Pancreas (tissue), 10 donors: ENCODE data around the gene GUCY1A1. TPM values are rescaled to one million over a fixed set of nuclear protein-coding genes. Genes with fewer than 3 reads are reported as not detected.
A peak's percentile ranks its signal among the peaks of the same experiment; 100 is the strongest.

ENCODE experiments used
- ATAC-seq, 4 donors: fragments of 200-7000 bp; cut with Tn5 transposase; one replicate each; pipeline versions ENCODE4 v1.8.0 to v1.9.1; 2020; ENCODE audit warnings: mild to moderate bottlenecking in 4 of 4, moderate library complexity in 4 of 4
- DNase-seq, 6 donors: peaks; one replicate each; pipeline ENCODE4 v3.0.0-alpha.2; 2020
- FAIRE-seq: peaks from 2 replicates; lab custom pipeline; 2012; peaks lifted over from hg19 to GRCh38; lab: Jason Lieb, UNC
- H3K27ac ChIP-seq, 4 donors: fragments of 200-600 bp; sonication (generic); 1 replicate in 3 of 4; 2 replicates in 1 of 4; pipeline versions ENCODE4 v1.5.0 to v1.8.0; 2020
- H3K27me3 ChIP-seq, 4 donors: fragments of 200-600 bp; one replicate each; pipeline ENCODE4 v1.8.0; 2021
- H3K36me3 ChIP-seq, 3 donors: fragments of 200-600 bp; sonication (generic) in 1 of 3; one replicate each; pipeline versions ENCODE4 v1.5.0 to v1.8.0; 2020 to 2021
- H3K4me1 ChIP-seq, 3 donors: fragments of 200-600 bp; one replicate each; pipeline ENCODE4 v1.8.0; 2021
- H3K4me3 ChIP-seq, 4 donors: fragments of 200-600 bp; sonication (generic) in 2 of 4; one replicate each; pipeline versions ENCODE4 v1.5.0 to v1.8.0; 2020 to 2021
- H3K9me3 ChIP-seq, 4 donors: fragments of 200-600 bp; one replicate each; pipeline ENCODE4 v1.8.0; 2021
- CTCF ChIP-seq, 4 donors: fragments of 200-600 bp; sonication (generic) in 3 of 4; IDR thresholded peaks; one replicate each; pipeline versions ENCODE4 v1.5.0 to v1.8.0; 2021; ENCODE audit warnings: antibody characterized with exemption in 4 of 4
- WGBS, 2 donors: extraction: QIAGEN DNeasy Blood & Tissue Kit; methylation state at CpG; one replicate each; pipeline ENCODE4 v1.1.7; 2013; 5-methylcytosine and 5-hydroxymethylcytosine counted together
- intact Hi-C, 3 donors: fragments of 100-400 bp; cut with DNase I; formaldehyde crosslinking; loops; one replicate each; pipeline versions ENCODE4 v1.11.1 to v1.14.2; 2022
- polyA plus RNA-seq, 2 donors: library from polyadenylated mRNA; stranded (reverse); fragments of 200-250 nt; gene quantifications; one replicate each; pipeline ENCODE4 v1.2.3, GENCODE V29; 2013
- total RNA-seq, 6 donors: library from RNA; stranded (reverse); fragmentation: NEBNext Ultra II Directional in 4 of 6; extraction: Animal tissue kit (Norgen Biotek cat#: 25700) in 4 of 6; gene quantifications; one replicate each; pipeline versions ENCODE4 v1.2.1 to v1.2.4, GENCODE V29; 2021 to 2023
- donor health status: healthy with polysubstance abuse.
- donor health status: DM: no; HTN: no; CAD: no; lungs with moderate emphysema.
- donor health status: DM: no; HTN: no; CAD: no.
- donor health status: control.
- donor health status: control.
- donor health status: Bipolar disorder and iron deficiency.
- donor health status: DM: yes; HTN: yes; CAD: no.
- donor health status: DM: no; HTN: no; CAD: no.
- donor health status: DM: no; HTN: no; CAD: no.
- donor health status: DM: yes; HTN: yes; CAD: no.

GUCY1A1 gene
- total and polyA plus RNA-seq, 8 donors: 4.2 to 26.4 (median 11.2) TPM

DNA sequence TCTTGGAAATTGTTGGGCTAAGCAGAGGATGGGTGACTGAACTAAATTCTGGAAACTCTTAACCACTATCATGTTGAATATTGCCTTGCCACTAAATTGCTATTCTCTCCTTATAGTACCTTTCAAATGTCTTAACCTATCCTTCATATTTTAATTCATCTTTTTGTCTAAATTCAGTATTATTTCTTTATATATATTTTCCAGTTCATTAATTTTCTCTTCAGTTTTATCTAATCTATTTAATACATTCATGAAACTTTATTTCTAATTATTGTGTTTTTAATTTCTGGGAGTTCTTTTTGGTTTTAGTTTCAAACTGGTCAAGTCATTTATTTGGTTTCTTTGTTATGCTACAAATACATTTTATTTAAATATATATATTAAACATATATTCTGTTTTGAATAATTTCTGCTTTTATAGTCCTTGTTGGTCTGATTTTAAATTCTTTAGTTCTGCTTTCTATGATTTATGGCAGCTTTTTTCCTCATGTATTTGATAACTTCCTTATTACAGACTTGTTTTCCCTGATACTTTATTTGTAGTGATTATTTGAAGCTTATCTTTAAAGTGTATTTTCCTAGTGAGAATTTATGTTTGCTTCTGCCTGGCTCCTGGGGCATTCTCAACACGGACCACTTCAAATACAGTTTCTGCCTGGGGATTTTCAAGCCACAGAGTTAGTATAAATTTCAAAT is 8.5 kb upstream of the GUCY1A1 start:
- H3K9me3 ChIP-seq: peaks cover 0 to 3% (median 0%) of the 10 kb centered on the region in 4 donors
- FAIRE-seq (peak; percentile 61), DNase-seq (no peak), ATAC-seq (no peak)
- no peaks in the 10 kb centered on the region for H3K27me3 ChIP-seq
- WGBS, 2 donors: 23 to 30% methylated on average over 1 of the region's 1 CpG
- intact Hi-C loops: no loop called here
- H3K27ac ChIP-seq: no peak overlapping the region
- no peak for TF ChIP-seq CTCF (IDR thresholded peaks at IDR 0.05)
- no peaks in the 10 kb centered on the region for H3K36me3 ChIP-seq
- no peaks in the 10 kb centered on the region for H3K4me1 ChIP-seq
- no peak overlapping the region for H3K4me3 ChIP-seq

DNA sequence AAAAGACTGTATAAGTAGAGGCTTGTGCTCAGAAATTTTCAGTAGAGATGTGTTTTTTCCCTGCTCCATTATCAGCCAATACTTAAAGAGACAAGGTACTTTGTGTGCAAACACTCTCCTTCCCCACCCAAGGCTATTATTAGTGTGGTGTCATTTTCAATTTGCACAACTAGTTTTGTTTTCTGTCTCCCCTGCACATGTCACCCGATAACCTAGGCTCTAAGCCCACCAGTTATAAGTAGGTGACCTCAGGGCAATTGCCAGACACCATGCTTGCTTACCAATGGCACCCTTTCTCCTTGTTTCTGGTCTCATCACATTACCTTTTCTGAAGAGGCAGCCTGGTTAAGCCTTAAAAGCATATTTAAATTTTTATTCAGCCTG is 8.0 kb upstream of the GUCY1A1 start:
- 76 to 86% methylated on average over 1 of the region's 1 CpG for WGBS, 2 donors
- Histone ChIP-seq H3K27ac (no peak overlapping the region), H3K9me3 (peaks cover 0 to 3% (median 0%) of the 10 kb centered on the region in 4 donors), H3K4me1 (no peaks in the 10 kb centered on the region), H3K36me3 (no peaks in the 10 kb centered on the region), H3K4me3 (no peak overlapping the region), H3K27me3 (no peaks in the 10 kb centered on the region)
- intact Hi-C loops: no loop called here
- FAIRE-seq (no peak), DNase-seq (no peak), ATAC-seq (no peak)
- TF ChIP-seq CTCF (IDR thresholded peaks at IDR 0.05): no peak

- 64 to 75% methylated on average over 1 of the region's 1 CpG for WGBS, 2 donors
- no peaks in the 10 kb centered on the region for H3K27me3 ChIP-seq
- intact Hi-C loops: no loop called here
Observed at GRCh38 chr4:155659176-155659575, 7.5 kb upstream of the GUCY1A1 start.

DNA sequence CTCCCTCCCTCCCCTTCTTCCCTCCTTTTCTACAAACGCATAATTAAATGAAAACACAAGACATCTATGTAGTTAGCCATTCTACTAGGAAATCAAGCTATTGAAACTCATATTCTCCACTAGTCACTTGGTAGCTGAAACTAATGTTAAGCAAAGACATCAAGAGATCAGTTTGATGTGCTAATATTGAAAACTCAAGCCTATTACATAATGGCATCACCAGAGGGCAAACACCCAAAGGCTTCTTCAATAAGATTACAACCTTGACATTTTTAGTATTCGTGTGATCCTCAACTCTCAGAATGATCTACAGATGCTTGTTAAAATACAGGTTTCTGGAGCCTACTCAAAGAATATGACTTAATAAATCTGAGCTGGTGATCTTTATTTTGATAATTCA is 6.2 kb upstream of the GUCY1A1 start:
- no peaks in the 10 kb centered on the region for H3K4me1 ChIP-seq
- FAIRE-seq: no peak
- DNase-seq: no peak
- H3K27ac ChIP-seq: no peak overlapping the region
- no peaks in the 10 kb centered on the region for H3K27me3 ChIP-seq
- 56 to 73% methylated on average over 2 of the region's 2 CpGs for WGBS, 2 donors
- no peak for ATAC-seq
- no peaks in the 10 kb centered on the region for H3K36me3 ChIP-seq
- TF ChIP-seq CTCF (IDR thresholded peaks at IDR 0.05): no peak
- H3K9me3 ChIP-seq: peaks cover 0 to 3% (median 0%) of the 10 kb centered on the region in 4 donors
- intact Hi-C loops: no loop called here
- H3K4me3 ChIP-seq: no peak overlapping the region

More at GRCh38 chr4:155659176-155659575, 7.5 kb upstream of the GUCY1A1 start:
- H3K4me1 ChIP-seq: no peaks in the 10 kb centered on the region
- ATAC-seq (no peak), DNase-seq (no peak), FAIRE-seq (no peak)
- H3K27ac ChIP-seq: no peak overlapping the region
- no peaks in the 10 kb centered on the region for H3K36me3 ChIP-seq
- no peak for TF ChIP-seq CTCF (IDR thresholded peaks at IDR 0.05)
- H3K9me3 ChIP-seq: peaks cover 0 to 3% (median 0%) of the 10 kb centered on the region in 4 donors
- no peak overlapping the region for H3K4me3 ChIP-seq

- intact Hi-C loops: no loop called here
- no peak for TF ChIP-seq CTCF (IDR thresholded peaks at IDR 0.05)
- no peaks in the 10 kb centered on the region for H3K4me1 ChIP-seq
Observed at GRCh38 chr4:155665054-155665453, 1.6 kb upstream of the GUCY1A1 start.

More at GRCh38 chr4:155665054-155665453, 1.6 kb upstream of the GUCY1A1 start:
- FAIRE-seq: no peak
- WGBS, 2 donors: 76 to 86% methylated on average over 2 of the region's 2 CpGs
- H3K9me3 ChIP-seq: no peaks in the 10 kb centered on the region
- no peak for ATAC-seq
- peak overlapping the region in 1 of 4 donors; percentile 88 for H3K27ac ChIP-seq
- DNase-seq: no peak
- no peaks in the 10 kb centered on the region for H3K36me3 ChIP-seq
- H3K4me3 ChIP-seq: no peak overlapping the region
- peaks cover 0 to 6% (median 2%) of the 10 kb centered on the region in 4 donors for H3K27me3 ChIP-seq
